Uterus (tissue), 2 donors: ENCODE results near the gene CPE.

Experiments used
- CTCF ChIP-seq, 4 experiments: fragments of 200-600 bp in 2 of 4; fragments of 450-650 bp in 2 of 4; sonication (generic) in 2 of 4; IDR thresholded peaks; one replicate each; pipeline ENCODE4 v1.5.1; 2016 to 2019; ENCODE audit warnings: antibody characterized with exemption in 4 of 4, mild to moderate bottlenecking in 2 of 4, moderate library complexity in 1 of 4
- POLR2A ChIP-seq, 2 donors: fragments of 450-650 bp; IDR thresholded peaks; one replicate each; pipeline ENCODE4 v1.6.1; 2016; ENCODE audit warnings: antibody characterized with exemption in 2 of 2, mild to moderate bottlenecking in 1 of 2, moderate library complexity in 1 of 2

- no peak for TF ChIP-seq CTCF (IDR thresholded peaks at IDR 0.05)
- no peak for TF ChIP-seq POLR2A (IDR thresholded peaks at IDR 0.05)
Measured at GRCh38 chr4:165384186-165384585, 5.4 kb downstream of the CPE start.
